CD14-positive monocyte (primary cell): ENCODE measurements around the gene DAPK1. TPM values are rescaled to one million over a fixed set of nuclear protein-coding genes. Genes with fewer than 3 reads are reported as not detected.
A peak's percentile ranks its signal among the peaks of the same experiment; 100 is the strongest.

Source experiments
- DNase-seq, 3 donors: peaks; one replicate each; pipeline ENCODE4 v3.0.0-alpha.2; 2011 to 2022
- H2AFZ ChIP-seq: 2 replicates; pipeline ENCODE4 v1.6.0; 2012; ENCODE audit warnings: mild to moderate bottlenecking, low read depth, low read length, inconsistent platforms; ENCODE audit not compliant: insufficient read depth, poor library complexity, severe bottlenecking
- H3K27ac ChIP-seq, 2 donors: 1 replicate in 1 of 2; 2 replicates in 1 of 2; pipeline ENCODE4 v1.5.1; 2012 to 2013; ENCODE audit warnings: low read length in 2 of 2, control low read depth in 1 of 2, inconsistent platforms in 1 of 2, low read depth in 1 of 2, mild to moderate bottlenecking in 1 of 2
- H3K27me3 ChIP-seq, 2 donors: one replicate each; pipeline versions ENCODE4 v1.6.0 to v1.6.1; 2011 to 2013; ENCODE audit warnings: low read length in 2 of 2; ENCODE audit not compliant: control insufficient read depth in 2 of 2, insufficient read depth in 2 of 2
- H3K36me3 ChIP-seq, 2 donors: replicated peaks in 1 of 2; 1 replicate in 1 of 2; 2 replicates in 1 of 2; pipeline versions ENCODE4 v1.5.1 to v1.6.1; 2012 to 2013; ENCODE audit warnings: low read length in 2 of 2, control low read depth in 1 of 2, inconsistent platforms in 1 of 2, mild to moderate bottlenecking in 1 of 2; ENCODE audit not compliant: insufficient read depth in 2 of 2, control insufficient read depth in 1 of 2
- H3K4me1 ChIP-seq, 2 donors: 1 replicate in 1 of 2; 2 replicates in 1 of 2; pipeline versions ENCODE4 v1.5.1 to v1.6.1; 2012 to 2013; ENCODE audit warnings: low read length in 2 of 2, control low read depth in 1 of 2, inconsistent platforms in 1 of 2, mild to moderate bottlenecking in 1 of 2, moderate library complexity in 1 of 2; ENCODE audit not compliant: insufficient read depth in 2 of 2, control insufficient read depth in 1 of 2
- H3K4me2 ChIP-seq: replicated peaks from 2 replicates; pipeline ENCODE3; 2012; ENCODE audit warnings: low read length, moderate library complexity, mild to moderate bottlenecking; ENCODE audit not compliant: poor library complexity, severe bottlenecking; ENCODE audit errors: extremely low read depth
- H3K4me3 ChIP-seq, 3 experiments: fragments of 200-600 bp in 1 of 3; sonication (generic) in 1 of 3; replicated peaks in 1 of 3; 1 replicate in 2 of 3; 2 replicates in 1 of 3; pipeline ENCODE4 v1.5.1; 2011 to 2013; ENCODE audit warnings: low read length in 3 of 3, mild to moderate bottlenecking in 3 of 3, control low read depth in 2 of 3, low read depth in 2 of 3, inconsistent platforms in 1 of 3, moderate library complexity in 1 of 3
- H3K79me2 ChIP-seq: 2 replicates; pipeline ENCODE4 v1.6.0; 2012; ENCODE audit warnings: mild to moderate bottlenecking, control low read depth, inconsistent platforms, low read length, moderate library complexity; ENCODE audit not compliant: insufficient read depth
- H3K9ac ChIP-seq: 2 replicates; pipeline ENCODE4 v1.6.0; 2017; ENCODE audit warnings: low read length, mild to moderate bottlenecking; ENCODE audit not compliant: insufficient read depth, poor library complexity, severe bottlenecking
- H3K9me3 ChIP-seq, 2 donors: replicated peaks in 1 of 2; 1 replicate in 1 of 2; 2 replicates in 1 of 2; pipeline versions ENCODE4 v1.5.1 to v1.6.1; 2012 to 2013; ENCODE audit warnings: low read length in 2 of 2, control low read depth in 1 of 2; ENCODE audit not compliant: control insufficient read depth in 1 of 2, insufficient read depth in 1 of 2
- H4K20me1 ChIP-seq: 2 replicates; pipeline ENCODE4 v1.6.0; 2012; ENCODE audit warnings: mild to moderate bottlenecking, low read length, control low read depth, moderate library complexity; ENCODE audit not compliant: insufficient read depth
- H3K27ac Mint-ChIP-seq, 7 donors: one replicate each; pipeline ENCODE4 v1.8.0; 2020; ENCODE audit warnings: mild to moderate bottlenecking in 7 of 7, mixed read lengths in 7 of 7, moderate library complexity in 6 of 7, inconsistent platforms in 2 of 7
- H3K27me3 Mint-ChIP-seq, 3 donors: one replicate each; pipeline ENCODE4 v1.8.0; 2021 to 2022; ENCODE audit warnings: low read depth in 3 of 3, mild to moderate bottlenecking in 3 of 3, mixed read lengths in 3 of 3, moderate library complexity in 3 of 3, inconsistent platforms in 1 of 3
- H3K36me3 Mint-ChIP-seq, 2 donors: one replicate each; pipeline ENCODE4 v1.8.0; 2020; ENCODE audit warnings: mixed read lengths in 2 of 2, inconsistent platforms in 1 of 2, mild to moderate bottlenecking in 1 of 2
- H3K4me1 Mint-ChIP-seq: one replicate; pipeline ENCODE4 v1.8.0; 2020; ENCODE audit warnings: mild to moderate bottlenecking, mixed read lengths
- H3K4me3 Mint-ChIP-seq, 2 donors: one replicate each; pipeline ENCODE4 v1.8.0; 2020; ENCODE audit warnings: mild to moderate bottlenecking in 2 of 2, mixed read lengths in 2 of 2, moderate library complexity in 1 of 2
- H3K9me3 Mint-ChIP-seq, 7 donors: one replicate each; pipeline ENCODE4 v1.8.0; 2020 to 2022; ENCODE audit warnings: mixed read lengths in 7 of 7, mild to moderate bottlenecking in 6 of 7, moderate library complexity in 6 of 7, inconsistent platforms in 2 of 7
- CTCF ChIP-seq: fragments of 200-600 bp; IDR thresholded peaks from one replicate; pipeline ENCODE4 v1.8.0; 2022; ENCODE audit warnings: antibody characterized with exemption, mild to moderate bottlenecking
- WGBS: methylation state at CpG from one replicate; pipeline ENCODE4 v1.1.5; 2013; ENCODE audit warnings: missing lambda C conversion rate; ENCODE audit not compliant: insufficient coverage; 5-methylcytosine and 5-hydroxymethylcytosine counted together
- intact Hi-C, 2 donors: fragments of 100-400 bp; cut with micrococcal nuclease; formaldehyde crosslinking; loops; one replicate each; pipeline versions ENCODE4 v1.15.0 to v1.15.1; 2023
- polyA plus RNA-seq, 3 donors: library from polyadenylated mRNA; depleted of rRNA in 1 of 3; unstranded in 2 of 3; stranded (reverse) in 1 of 3; fragments of 300-500 nt in 2 of 3; fragments of >200 nt in 1 of 3; fragmentation: Illumina TruSeq in 2 of 3; gene quantifications; 1 replicate in 2 of 3; 2 replicates in 1 of 3; pipeline ENCODE4 v1.2.3, GENCODE V29; 2012 to 2021

DAPK1 gene
- polyA plus RNA-seq, 3 donors = 24.1 to 102 (median 44.4) TPM

- Histone ChIP-seq H3K79me2 (no peaks in the 10 kb centered on the region), H3K9ac (no peak overlapping the region), H3K4me3 (no peak overlapping the region), H2AFZ (no peak overlapping the region), H3K27me3 (no peaks in the 10 kb centered on the region), H3K9me3 (no peaks in the 10 kb centered on the region), H4K20me1 (peaks cover 33% of the 10 kb centered on the region), H3K4me2 (no peak overlapping the region), H3K4me1 (peaks cover 4 to 8% of the 10 kb centered on the region in 2 donors), H3K36me3 (peaks cover 14 to 50% of the 10 kb centered on the region in 2 donors), H3K27ac (no peak overlapping the region)
- H3K27me3 Mint-ChIP-seq = peaks cover 0 to 6% (median 2%) of the 10 kb centered on the region in 3 donors
- H3K36me3 Mint-ChIP-seq = peaks cover 67 to 87% of the 10 kb centered on the region in 2 donors
- H3K4me1 Mint-ChIP-seq = peaks cover 12% of the 10 kb centered on the region
- no peak overlapping the region for H3K4me3 Mint-ChIP-seq
- intact Hi-C loops = loop anchor here (5.0 to 10.0 kb wide), 2 partner anchors 136 to 139 kb away; no protein-coding TSS in a partner anchor
- no peak for TF ChIP-seq CTCF
- no peak for DNase-seq
- peaks cover 0 to 3% (median 0%) of the 10 kb centered on the region in 7 donors for H3K9me3 Mint-ChIP-seq
- WGBS = 97% methylated on average over 10 of the region's 14 CpGs
- H3K27ac Mint-ChIP-seq = peak overlapping the region in 1 of 7 donors; percentile 46
These were observed 178.3 kb downstream of the DAPK1 start for GRCh38 chr9:87675906-87676515.

GRCh38 chr9:87676976-87677775 lies 179.5 kb downstream of the DAPK1 start:
- WGBS = 69% methylated on average over 10 of the region's 14 CpGs

More at GRCh38 chr9:87676976-87677775, 179.5 kb downstream of the DAPK1 start:
- Histone ChIP-seq H3K79me2 (no peaks in the 10 kb centered on the region), H4K20me1 (peaks cover 33% of the 10 kb centered on the region), H2AFZ (no peak overlapping the region), H3K9me3 (no peaks in the 10 kb centered on the region), H3K4me3 (no peak overlapping the region), H3K27me3 (no peaks in the 10 kb centered on the region), H3K27ac (no peak overlapping the region), H3K36me3 (peaks cover 21 to 52% of the 10 kb centered on the region in 2 donors), H3K9ac (no peak overlapping the region), H3K4me1 (peaks cover 4 to 8% of the 10 kb centered on the region in 2 donors), H3K4me2 (no peak overlapping the region)
- Mint-ChIP-seq H3K27ac (peak overlapping the region in 4 of 7 donors; percentile 19 to 51 (median 45)), H3K4me1 (peaks cover 12% of the 10 kb centered on the region), H3K36me3 (peaks cover 68 to 87% of the 10 kb centered on the region in 2 donors), H3K4me3 (no peak overlapping the region), H3K9me3 (peaks cover 0 to 3% (median 0%) of the 10 kb centered on the region in 7 donors), H3K27me3 (peaks cover 0 to 4% (median 3%) of the 10 kb centered on the region in 3 donors)
- intact Hi-C loops = loop anchor here (5.0 to 10.0 kb wide), 2 partner anchors 135 to 138 kb away; no protein-coding TSS in a partner anchor
- TF ChIP-seq CTCF = no peak
- DNase-seq = peak in 2 of 3 donors; percentile 11 to 19
